Activated naive CD4-positive, alpha-beta T cell (primary cell): ENCODE results near the gene ARPC1A.
A peak's percentile ranks its signal among the peaks of the same experiment; 100 is the strongest.
"Not testable (repeated sequence)": the region's sequence is repeated elsewhere in the genome, so short reads cannot be mapped to it uniquely, and the experiment has no call there.

ENCODE experiments used
- DNase-seq, 4 experiments: peaks; one replicate each; lab custom pipeline; 2025; lab: John Stamatoyannopoulos, UW

ARPC1A gene

GRCh38 chr7:99325592-99326407 is at the start of gene ARPC1A:
ARPC1A (plus strand) TSS chr7:99325898; CDS start chr7:99333354, 7,456 bp downstream.
- DNase-seq = peak; percentile 70 to 86 (median 80)

- DNase-seq = no peak
Observed at GRCh38 chr7:99278180-99278579, 47.5 kb upstream of the ARPC1A start.

GRCh38 chr7:99284165-99284564 is 41.5 kb upstream of the ARPC1A start:
- DNase-seq = not testable (repeated sequence)

GRCh38 chr7:99287779-99288534 is 37.7 kb upstream of the ARPC1A start:
- DNase-seq = no peak

GRCh38 chr7:99289185-99289584 is 36.5 kb upstream of the ARPC1A start:
- no peak for DNase-seq

GRCh38 chr7:99290148-99290547 is 35.5 kb upstream of the ARPC1A start:
- not testable (repeated sequence) for DNase-seq

GRCh38 chr7:99290980-99291607 is 34.6 kb upstream of the ARPC1A start:
- no peak for DNase-seq

- DNase-seq = no peak
Observed at GRCh38 chr7:99292127-99292526, 33.6 kb upstream of the ARPC1A start.

- DNase-seq = no peak
Observed at GRCh38 chr7:99293167-99293566, 32.5 kb upstream of the ARPC1A start.

- no peak for DNase-seq
Observed at GRCh38 chr7:99293650-99294049, 32.0 kb upstream of the ARPC1A start.

- no peak for DNase-seq
Observed at GRCh38 chr7:99296471-99296870, 29.2 kb upstream of the ARPC1A start.

GRCh38 chr7:99301496-99301895 is 24.2 kb upstream of the ARPC1A start:
- DNase-seq = no peak

GRCh38 chr7:99305473-99306260 is 20.0 kb upstream of the ARPC1A start:
- DNase-seq = no peak

- DNase-seq = no peak
Observed at GRCh38 chr7:99308461-99309074, 17.1 kb upstream of the ARPC1A start.

- DNase-seq = no peak
Observed at GRCh38 chr7:99309111-99309510, 16.6 kb upstream of the ARPC1A start.

- no peak for DNase-seq
Observed at GRCh38 chr7:99310004-99310403, 15.7 kb upstream of the ARPC1A start.

- no peak for DNase-seq
Observed at GRCh38 chr7:99311702-99312101, 14.0 kb upstream of the ARPC1A start.

GRCh38 chr7:99312316-99313203 is 13.1 kb upstream of the ARPC1A start:
- DNase-seq = peak; percentile 20 to 64 (median 58)

GRCh38 chr7:99313204-99313573 is 12.5 kb upstream of the ARPC1A start:
- no peak for DNase-seq

- DNase-seq = no peak
Observed at GRCh38 chr7:99314504-99314903, 11.2 kb upstream of the ARPC1A start.
